Stimulated activated naive CD8-positive, alpha-beta T cell treated with anti-CD3 and anti-CD28 coated beads, Interleukin-15, Interleukin-2, amounts not matched to agents 100 ng/mL and 50 ng/mL, for 24 hours (primary cell): ENCODE results near the gene CCR5AS.

Source experiments
- H3K27ac Mint-ChIP-seq: one replicate; pipeline ENCODE4 v1.8.0; 2021; ENCODE audit warnings: mild to moderate bottlenecking, mixed read lengths
- H3K27me3 Mint-ChIP-seq: one replicate; pipeline ENCODE4 v1.8.0; 2021; ENCODE audit warnings: mixed read lengths
- H3K36me3 Mint-ChIP-seq: one replicate; pipeline ENCODE4 v1.8.0; 2021; ENCODE audit warnings: low read depth, mixed read lengths
- H3K4me1 Mint-ChIP-seq: one replicate; pipeline ENCODE4 v1.8.0; 2021; ENCODE audit warnings: low read depth, mixed read lengths
- H3K4me3 Mint-ChIP-seq: one replicate; pipeline ENCODE4 v1.8.0; 2021; ENCODE audit warnings: mild to moderate bottlenecking, mixed read lengths
- H3K9me3 Mint-ChIP-seq: one replicate; pipeline ENCODE4 v1.8.0; 2021; ENCODE audit warnings: mixed read lengths

CCR5AS gene

DNA sequence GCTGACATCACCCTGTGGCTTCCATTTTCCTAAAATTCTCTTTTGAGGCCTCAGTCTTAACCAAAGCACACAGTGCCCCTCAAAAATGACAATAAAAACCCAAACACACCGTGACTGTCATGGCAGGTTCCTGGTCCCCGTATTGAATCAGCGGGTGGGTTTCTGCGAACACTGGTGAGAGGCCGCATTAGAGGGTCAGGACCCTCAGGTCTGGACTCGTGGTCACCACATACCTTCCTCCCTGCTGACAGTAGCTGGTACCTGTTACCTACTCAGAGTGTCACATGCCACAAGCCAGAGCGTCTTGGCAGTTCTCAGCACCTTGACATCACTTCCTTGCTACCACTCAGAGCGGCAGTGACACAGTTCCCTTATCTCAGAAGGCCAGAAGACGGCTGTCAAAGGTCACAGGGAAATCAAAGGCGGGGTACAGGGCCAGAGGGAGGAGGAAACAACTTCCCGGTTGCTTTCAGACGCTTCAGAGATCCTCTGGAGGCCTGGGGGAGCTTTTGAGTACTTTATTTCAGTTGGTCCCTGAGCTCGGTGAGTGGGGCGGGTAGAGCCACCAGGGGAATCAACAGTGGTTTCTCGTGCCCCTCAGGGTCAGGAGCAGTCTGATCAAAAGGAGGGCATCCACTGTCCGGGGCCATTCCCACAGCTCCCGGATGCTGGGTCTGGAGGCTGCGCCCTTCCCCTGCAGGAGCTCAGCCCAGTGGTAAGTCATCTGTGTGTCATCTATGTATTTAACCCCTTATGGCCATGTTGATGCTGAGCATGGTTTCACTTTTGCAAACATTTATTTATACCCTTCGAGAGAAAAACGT, at the start of gene CCR5AS, which contains the start of gene CCRL2:
Gene CCR5AS (minus strand): TSS at position 279 of the 824 bp plus-strand sequence.
Gene CCRL2 (plus strand): TSS at position 472 of the 824 bp plus-strand sequence. CDS start 821 bp downstream, outside the sequence.
- H3K4me1 Mint-ChIP-seq, result peaks cover 37% of the 10 kb centered on the region
- H3K27ac Mint-ChIP-seq, result peak within 1 kb of the TSS; percentile 85
- peaks cover 4% of the 10 kb centered on the region for H3K27me3 Mint-ChIP-seq
- H3K36me3 Mint-ChIP-seq, result no peaks in the 10 kb centered on the region
- no peaks in the 10 kb centered on the region for H3K9me3 Mint-ChIP-seq
- H3K4me3 Mint-ChIP-seq, result peak within 1 kb of the TSS; percentile 82

DNA sequence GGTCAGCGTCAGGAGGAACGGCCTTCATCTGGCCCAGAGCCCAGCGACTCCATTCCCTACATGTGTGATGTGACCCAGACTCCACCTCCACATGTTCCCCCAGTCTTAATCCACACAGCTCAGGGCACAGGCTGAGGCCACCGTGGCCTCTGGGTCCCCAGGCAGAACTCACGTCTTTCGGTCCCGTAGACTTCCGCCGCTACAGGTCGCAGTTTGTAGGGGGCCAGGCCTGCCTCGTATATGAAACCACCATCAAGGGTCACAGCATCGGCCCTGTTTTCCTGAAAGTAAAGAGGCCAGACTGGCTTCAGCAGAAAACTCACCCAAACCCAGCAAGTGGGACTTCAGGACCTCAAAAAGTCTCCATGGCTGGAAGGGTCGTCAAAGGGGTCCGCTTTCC, 49.3 kb upstream of the CCR5AS start:
- Mint-ChIP-seq H3K9me3 (no peaks in the 10 kb centered on the region), H3K4me3 (no peak overlapping the region), H3K27me3 (peaks cover 20% of the 10 kb centered on the region), H3K27ac (no peak overlapping the region), H3K4me1 (no peaks in the 10 kb centered on the region), H3K36me3 (no peaks in the 10 kb centered on the region)

GRCh38 chr3:46455231-46456115, 48.6 kb upstream of the CCR5AS start:
- Mint-ChIP-seq H3K9me3 (no peaks in the 10 kb centered on the region), H3K36me3 (no peaks in the 10 kb centered on the region), H3K27ac (no peak overlapping the region), H3K4me1 (no peaks in the 10 kb centered on the region), H3K27me3 (peaks cover 16% of the 10 kb centered on the region), H3K4me3 (no peak overlapping the region)

DNA sequence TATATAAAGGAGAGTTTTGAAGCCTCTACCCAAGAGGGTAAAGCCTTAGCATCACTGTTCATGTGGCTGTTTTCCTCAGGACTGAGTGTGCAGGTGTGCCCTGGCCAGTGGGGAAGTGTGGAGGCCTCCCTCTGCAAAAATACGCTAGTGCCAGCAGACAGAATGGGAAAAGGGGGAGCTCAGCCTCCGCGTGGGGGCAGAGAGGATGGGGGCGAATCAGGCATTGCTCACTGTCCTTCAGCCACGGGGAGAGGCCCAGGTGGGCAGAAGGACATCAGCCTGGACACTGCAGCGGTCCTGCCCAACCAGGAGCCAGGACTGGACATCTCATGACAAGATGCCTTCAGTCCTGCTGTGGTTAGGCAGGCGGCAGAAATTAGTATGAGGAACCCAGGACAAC, 47.7 kb upstream of the CCR5AS start:
- Mint-ChIP-seq H3K9me3 (no peaks in the 10 kb centered on the region), H3K36me3 (no peaks in the 10 kb centered on the region), H3K27ac (no peak overlapping the region), H3K4me3 (no peak overlapping the region), H3K4me1 (no peaks in the 10 kb centered on the region), H3K27me3 (peaks cover 16% of the 10 kb centered on the region)

DNA sequence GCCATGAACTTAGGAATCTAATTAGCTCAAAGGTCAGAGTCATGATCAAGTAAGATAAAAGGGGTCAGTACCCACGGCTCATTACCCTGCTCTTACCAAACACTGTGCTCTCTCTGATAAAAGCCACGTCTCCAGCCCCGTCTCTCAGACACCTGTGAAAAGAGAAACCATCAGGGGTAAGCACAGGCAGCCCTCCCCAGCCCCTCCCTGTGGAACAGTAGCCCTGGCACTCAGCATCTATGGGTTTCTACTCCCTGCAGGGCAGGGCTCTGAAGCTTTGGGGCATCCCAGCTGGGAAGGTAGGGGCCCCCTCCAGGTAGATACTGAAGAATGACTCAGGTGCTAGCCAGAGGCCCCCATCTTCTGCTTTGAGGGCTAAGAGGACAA, 47.3 kb upstream of the CCR5AS start:
- Mint-ChIP-seq H3K27ac (no peak overlapping the region), H3K4me3 (no peak overlapping the region), H3K4me1 (no peaks in the 10 kb centered on the region), H3K9me3 (no peaks in the 10 kb centered on the region), H3K36me3 (no peaks in the 10 kb centered on the region), H3K27me3 (peaks cover 13% of the 10 kb centered on the region)

DNA sequence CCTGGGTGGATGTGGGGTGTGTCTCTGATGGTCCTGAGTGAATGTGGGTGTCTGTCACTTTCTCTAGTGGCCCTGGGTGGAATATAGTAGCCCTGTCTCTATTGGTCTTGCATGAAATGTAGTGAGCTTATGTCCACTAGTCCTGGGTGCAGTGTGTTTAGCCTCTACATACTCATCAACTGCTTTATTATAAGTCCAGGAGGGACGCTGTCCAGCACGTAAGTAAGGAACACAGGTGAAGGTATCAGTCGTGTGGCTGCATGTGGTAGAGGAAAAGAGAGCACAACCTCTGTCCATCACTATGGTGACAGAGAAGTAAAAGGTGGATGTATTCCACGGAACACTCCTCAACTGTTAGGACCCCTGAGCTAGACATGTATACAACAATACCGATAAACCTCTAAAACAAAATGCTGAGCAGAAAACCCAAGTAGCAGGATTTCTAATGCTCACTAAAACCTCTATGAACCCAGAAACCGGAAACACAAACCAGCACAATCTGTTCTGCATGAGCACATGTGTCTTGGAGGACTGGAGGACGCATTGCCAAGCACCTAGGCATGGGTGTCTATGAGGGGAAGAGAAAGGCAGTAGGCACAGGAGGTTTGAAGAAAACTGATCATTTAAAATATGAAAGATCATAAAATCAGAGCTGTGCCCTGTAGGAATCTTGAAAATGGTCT, 46.8 kb upstream of the CCR5AS start:
- H3K27me3 Mint-ChIP-seq, result peaks cover 15% of the 10 kb centered on the region
- no peaks in the 10 kb centered on the region for H3K36me3 Mint-ChIP-seq
- H3K9me3 Mint-ChIP-seq, result no peaks in the 10 kb centered on the region
- H3K4me1 Mint-ChIP-seq, result no peaks in the 10 kb centered on the region
- no peak overlapping the region for H3K27ac Mint-ChIP-seq
- no peak overlapping the region for H3K4me3 Mint-ChIP-seq

DNA sequence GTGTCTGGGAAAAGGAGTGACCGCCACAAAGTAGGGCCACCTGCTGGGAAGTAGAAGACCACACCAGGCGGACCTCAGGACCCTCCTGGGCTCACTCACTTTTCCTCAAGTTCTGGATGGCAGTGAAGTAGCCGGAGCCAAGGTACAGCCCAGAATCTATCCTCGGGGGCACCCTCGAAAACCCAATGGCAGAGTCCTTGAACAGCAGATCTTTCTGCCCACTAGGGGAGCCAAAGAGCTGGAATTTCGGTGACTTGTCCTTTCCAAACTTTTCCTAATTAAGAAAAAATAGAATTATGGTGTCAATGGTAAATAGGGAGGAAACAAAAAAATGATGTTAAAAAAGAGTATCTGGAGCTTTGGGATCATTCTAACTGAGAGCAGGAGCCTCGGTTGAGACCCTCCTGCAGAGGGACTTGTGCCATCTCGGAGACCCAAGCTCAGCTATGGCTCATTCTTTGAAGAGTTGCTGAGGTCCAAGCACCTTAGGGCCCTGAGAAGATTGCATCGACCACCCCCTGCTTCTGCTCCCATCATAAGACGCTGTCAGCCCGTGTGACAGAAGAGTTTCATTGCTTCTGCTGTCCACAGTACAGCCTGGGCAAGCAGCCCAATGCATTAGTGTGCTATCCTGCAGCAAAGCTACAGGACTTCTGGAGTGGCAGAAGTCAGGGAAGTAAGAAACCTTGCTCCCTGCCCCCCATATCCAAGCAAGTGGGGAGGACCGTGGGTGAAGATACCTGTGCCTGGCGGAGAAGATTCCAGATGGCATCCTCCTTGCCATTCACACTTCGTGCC, 43.1 kb upstream of the CCR5AS start:
- Mint-ChIP-seq H3K27me3 (peaks cover 15% of the 10 kb centered on the region), H3K36me3 (no peaks in the 10 kb centered on the region), H3K27ac (no peak overlapping the region), H3K4me1 (no peaks in the 10 kb centered on the region), H3K9me3 (no peaks in the 10 kb centered on the region), H3K4me3 (no peak overlapping the region)

DNA sequence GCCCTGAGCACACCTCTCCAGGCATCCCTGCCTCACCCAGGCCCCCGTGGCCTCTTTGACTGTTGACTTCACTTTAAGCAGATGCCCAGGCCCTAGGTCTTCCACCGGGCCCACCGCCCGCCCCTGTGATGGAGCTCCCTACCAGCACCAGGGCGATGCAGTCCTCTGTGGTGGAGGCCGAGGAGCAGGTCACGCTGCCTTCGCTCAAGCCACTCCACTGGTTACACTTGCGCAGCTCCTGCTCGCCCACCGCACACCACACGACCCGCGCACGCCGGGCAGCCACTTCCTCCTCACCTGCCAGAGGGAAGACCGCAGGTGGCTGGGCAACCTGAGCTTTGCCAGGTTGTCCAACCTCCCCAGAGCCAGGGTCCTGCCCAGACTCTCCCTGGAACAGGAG, 41.9 kb upstream of the CCR5AS start:
- Mint-ChIP-seq H3K36me3 (no peaks in the 10 kb centered on the region), H3K9me3 (no peaks in the 10 kb centered on the region), H3K4me1 (no peaks in the 10 kb centered on the region), H3K27me3 (peaks cover 15% of the 10 kb centered on the region), H3K4me3 (no peak overlapping the region), H3K27ac (no peak overlapping the region)

DNA sequence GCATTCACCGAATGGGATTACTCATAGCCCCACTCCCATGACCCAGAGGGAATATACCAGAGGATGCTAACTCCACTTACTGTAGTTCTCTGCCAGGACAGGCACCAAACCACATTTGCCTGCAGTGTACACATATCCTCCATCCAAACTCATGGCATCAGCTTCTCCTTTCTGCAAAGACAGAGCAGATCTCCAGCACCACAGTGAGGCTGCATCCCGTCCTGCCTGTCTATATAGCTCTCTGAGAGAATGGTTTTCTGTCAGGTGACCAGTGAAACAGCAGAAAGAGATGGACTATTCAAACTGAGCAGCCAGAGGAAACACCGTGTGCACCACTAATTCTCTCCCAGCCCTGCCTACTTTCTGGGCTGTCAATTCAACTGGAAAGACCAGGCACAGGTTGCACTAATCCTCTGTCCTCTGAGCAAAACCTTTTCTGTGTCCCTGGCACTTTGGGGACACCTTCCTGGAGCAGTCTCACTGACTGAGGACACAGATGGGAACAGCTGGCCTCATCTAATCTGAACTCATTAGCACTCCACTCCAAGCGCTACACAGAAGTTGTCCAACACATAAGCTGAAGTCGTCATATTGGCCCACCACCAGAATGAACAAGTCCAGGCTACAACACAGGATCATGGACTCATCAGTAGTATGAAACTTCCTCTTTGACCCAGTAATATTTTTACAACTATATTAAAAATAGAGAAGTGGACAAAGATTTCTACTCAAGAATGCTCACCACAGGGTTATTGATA, 40.5 kb upstream of the CCR5AS start:
- Mint-ChIP-seq H3K9me3 (no peaks in the 10 kb centered on the region), H3K4me1 (peaks cover 2% of the 10 kb centered on the region), H3K36me3 (no peaks in the 10 kb centered on the region), H3K4me3 (no peak overlapping the region), H3K27ac (no peak overlapping the region), H3K27me3 (peaks cover 8% of the 10 kb centered on the region)

- no peaks in the 10 kb centered on the region for H3K27me3 Mint-ChIP-seq
- no peaks in the 10 kb centered on the region for H3K9me3 Mint-ChIP-seq
- no peaks in the 10 kb centered on the region for H3K36me3 Mint-ChIP-seq
- no peak overlapping the region for H3K27ac Mint-ChIP-seq
- H3K4me3 Mint-ChIP-seq, result no peak overlapping the region
- peaks cover 26% of the 10 kb centered on the region for H3K4me1 Mint-ChIP-seq
Observed at GRCh38 chr3:46442576-46443530, 36.0 kb upstream of the CCR5AS start.

DNA sequence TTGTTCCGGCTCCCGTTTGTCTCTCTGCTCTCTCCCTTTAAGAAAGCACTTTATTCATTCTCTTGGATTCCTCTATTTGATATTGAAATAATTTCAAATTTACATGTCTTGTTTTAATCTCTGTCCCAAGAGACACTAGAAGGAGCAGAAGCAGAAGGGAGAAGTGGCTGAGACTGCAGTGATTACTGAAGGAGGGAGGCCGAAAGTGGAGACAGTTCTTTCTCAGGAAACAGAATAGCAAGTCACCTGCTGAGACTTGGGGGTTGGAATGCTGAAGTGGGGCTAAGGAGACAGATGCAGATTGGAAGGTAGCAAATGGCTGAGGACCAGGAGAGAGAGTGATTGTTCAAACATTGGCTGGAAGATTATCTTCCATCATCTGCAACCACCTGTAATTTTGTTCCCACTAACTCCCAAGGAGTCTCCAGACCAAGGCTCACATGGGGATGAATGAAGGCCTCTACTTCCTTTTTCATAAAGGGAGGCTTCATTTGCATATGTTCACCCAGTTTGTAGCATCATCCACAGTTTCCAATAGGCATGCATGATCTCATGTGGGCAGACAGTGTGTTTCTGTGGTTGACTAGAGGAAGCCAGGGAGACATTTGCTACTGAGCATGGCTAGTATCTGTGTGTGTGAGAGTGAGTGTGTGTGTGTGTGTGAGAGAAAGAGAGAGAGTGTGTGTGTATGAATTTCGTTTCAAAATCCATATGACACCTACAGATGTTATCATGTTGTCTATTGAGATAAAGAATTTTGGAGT, 33.8 kb upstream of the CCR5AS start:
- Mint-ChIP-seq H3K36me3 (no peaks in the 10 kb centered on the region), H3K4me1 (peaks cover 26% of the 10 kb centered on the region), H3K9me3 (no peaks in the 10 kb centered on the region), H3K4me3 (peak overlapping the region; percentile 31), H3K27ac (peak overlapping the region; percentile 28), H3K27me3 (no peaks in the 10 kb centered on the region)

- peaks cover 26% of the 10 kb centered on the region for H3K4me1 Mint-ChIP-seq
- H3K27me3 Mint-ChIP-seq, result no peaks in the 10 kb centered on the region
- no peak overlapping the region for H3K27ac Mint-ChIP-seq
- H3K36me3 Mint-ChIP-seq, result no peaks in the 10 kb centered on the region
- no peak overlapping the region for H3K4me3 Mint-ChIP-seq
- H3K9me3 Mint-ChIP-seq, result no peaks in the 10 kb centered on the region
Observed at GRCh38 chr3:46438831-46439230, 32.0 kb upstream of the CCR5AS start.
